GM21447 (cell line): ENCODE data around the gene USP22.
"Not testable (repeated sequence)": the region's sequence is repeated elsewhere in the genome, so short reads cannot be mapped to it uniquely, and the experiment has no call there.

Experiments
- ATAC-seq: cut with Tn5 transposase; IDR thresholded peaks from one replicate; pipeline ENCODE4 v1.9.1; 2021; ENCODE audit not compliant: unreplicated experiment

USP22 gene

DNA sequence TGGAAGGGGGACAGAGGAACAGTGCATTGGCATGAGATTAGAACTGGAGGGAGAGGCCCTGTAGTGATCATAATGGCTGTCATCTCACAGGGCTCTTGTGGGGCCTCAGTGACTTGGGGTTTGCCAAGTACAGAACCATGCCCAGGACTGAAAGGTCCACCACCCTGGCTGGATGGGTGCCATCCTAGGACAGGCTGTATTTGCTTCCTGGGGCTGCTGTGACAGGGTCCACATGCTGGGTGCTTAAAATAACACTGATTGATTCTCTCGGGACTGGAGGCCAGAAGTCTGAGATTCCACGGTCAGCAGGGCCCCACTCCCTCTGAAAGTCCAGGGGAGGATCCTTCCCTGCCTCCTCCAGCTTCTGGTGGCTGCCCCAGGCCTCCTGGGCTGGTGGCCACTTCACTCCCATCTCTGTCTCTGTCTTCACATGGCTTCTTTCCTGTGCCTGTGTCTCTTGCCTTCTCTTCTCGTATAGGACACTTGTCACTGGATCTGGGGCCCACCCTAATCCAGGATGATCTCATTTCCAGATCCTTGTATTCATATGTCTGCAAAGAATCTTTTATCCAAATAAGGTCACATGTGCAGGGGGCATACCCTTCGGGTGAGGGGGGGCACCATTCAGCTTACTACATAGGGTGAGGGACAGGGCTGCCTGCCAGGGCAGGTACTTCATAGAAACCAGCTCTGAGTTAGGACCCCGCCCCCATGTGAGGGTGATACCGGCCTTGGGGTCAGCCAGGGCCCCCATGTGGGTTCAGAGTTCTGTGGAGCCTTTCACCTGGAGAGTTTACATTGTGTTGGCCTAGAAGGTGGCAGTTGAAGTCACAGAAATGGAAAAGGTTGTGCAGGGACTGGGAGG, 52.6 kb downstream of the USP22 start:
- no peak for ATAC-seq

GRCh38 chr17:20989481-20989880, 53.3 kb downstream of the USP22 start:
- ATAC-seq: no peak

DNA sequence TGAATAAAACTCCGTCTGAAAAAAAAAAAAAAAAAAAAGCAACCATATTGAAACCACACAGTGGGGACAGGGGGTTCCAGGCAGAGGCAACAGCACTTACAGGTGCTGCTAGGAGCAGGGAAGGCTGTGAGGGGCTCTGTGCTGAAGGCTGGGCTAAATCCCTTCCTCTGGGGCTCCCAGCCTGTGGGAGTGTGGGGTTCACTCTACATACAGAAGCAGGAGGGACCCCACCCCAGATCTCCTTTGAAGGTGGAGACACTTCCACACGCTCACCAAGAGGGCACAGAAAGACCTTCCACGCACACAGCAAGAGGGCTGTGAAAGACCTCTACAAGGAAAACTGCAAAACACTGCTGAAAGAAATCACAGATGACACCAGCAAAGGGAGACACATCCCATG, 53.9 kb downstream of the USP22 start:
- ATAC-seq: no peak

GRCh38 chr17:20988001-20988636, 54.7 kb downstream of the USP22 start:
- no peak for ATAC-seq

DNA sequence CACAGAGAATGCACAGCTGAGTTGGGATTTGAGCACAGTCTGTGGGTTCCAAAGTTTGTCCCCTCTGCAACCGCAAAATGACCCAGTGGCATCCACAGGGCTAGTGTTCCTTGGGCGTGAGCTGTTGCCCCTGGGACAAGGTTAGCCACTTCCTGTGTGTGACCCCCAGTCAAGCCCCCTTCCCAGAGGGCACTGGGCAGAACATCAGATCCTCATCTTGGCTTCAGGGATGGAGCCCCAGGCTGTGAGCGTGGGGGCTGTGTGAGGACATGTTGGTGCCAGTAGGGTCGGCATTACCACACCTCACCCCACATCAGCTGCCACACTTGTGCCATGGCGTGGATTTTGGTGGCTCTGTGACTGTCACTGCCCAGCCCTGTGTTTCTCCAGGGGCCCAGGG, 55.3 kb downstream of the USP22 start:
- no peak for ATAC-seq

GRCh38 chr17:20986767-20987510, 55.9 kb downstream of the USP22 start:
- ATAC-seq: no peak

GRCh38 chr17:20983359-20983637, 59.5 kb downstream of the USP22 start:
- no peak for ATAC-seq

DNA sequence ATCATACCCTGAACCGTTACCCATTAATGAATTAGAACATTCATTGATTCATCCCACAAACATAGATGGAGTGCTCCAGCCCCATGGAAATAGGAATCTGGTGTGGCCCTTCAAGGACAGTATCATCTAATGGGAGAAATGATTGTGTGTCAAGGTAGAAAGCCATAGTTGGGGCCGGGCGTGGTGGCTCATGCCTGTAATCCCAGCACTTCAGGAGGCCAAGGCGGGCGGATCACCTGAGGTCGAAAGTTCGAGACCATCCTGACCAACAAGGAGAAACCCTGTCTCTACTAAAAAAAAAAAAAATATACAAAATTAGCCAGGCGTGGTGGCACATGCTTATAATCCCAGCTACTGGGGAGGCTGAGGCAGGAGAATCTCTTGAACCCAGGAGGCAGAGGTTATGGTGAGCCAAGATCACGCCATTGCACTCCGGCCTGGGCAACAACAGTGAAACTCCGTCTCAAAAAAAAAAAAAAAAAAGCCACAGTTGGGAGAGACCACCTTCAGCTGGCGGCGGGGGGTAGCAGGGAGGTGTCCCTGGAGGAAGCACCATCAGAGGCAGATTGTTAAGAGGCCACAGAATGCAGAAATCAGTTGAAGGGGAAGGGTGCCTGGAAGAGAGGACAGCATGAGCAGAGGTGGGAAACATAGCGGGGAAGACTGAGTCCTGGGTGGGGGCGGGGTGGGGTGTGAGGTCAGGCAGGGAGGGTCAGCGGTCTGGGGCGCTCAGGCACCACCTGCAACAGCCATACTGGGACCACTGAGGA, 60.0 kb downstream of the USP22 start:
- ATAC-seq: no peak

DNA sequence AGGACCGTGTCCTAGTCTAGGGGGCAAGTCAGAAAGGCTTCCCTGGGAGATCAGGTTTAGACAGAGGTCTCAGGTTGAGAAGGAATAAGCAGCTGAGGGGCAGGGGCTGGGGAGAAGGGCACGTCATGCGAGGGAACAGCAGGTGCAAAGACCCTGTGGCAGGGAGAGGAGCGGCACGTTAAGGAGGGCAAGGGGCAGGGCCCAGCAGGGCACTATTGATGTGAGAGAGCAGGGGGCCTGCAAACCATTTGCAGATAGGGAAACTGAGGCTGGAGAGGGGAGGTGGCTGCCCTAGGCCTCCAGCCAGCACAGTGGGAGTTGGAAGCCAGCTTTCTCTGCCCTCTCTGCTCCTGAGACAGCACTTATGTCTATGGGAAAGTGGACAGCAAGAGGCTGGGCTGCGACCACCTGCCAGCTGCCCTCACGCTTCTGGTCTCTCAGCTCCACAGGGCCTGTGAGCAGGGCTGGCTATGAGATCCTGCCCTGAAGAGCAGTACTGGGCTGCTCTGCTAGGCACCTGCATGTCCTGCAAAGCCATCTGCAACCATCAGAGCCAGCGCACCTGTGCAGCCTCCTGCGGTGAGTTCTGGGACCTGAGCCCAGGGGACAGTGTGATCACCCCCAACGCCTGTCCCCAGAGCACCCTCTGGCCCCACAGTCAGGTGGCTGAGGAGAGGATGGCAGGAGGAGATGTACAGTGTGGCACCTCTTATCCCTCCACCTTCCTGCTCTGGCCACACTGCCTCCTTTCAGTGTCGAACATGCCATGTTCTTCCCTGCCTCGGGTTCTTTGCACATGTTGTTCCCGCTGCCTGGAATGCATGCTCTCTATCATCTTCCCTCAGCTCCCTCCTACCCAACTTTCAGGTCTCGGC, 61.5 kb downstream of the USP22 start:
- ATAC-seq: no peak

DNA sequence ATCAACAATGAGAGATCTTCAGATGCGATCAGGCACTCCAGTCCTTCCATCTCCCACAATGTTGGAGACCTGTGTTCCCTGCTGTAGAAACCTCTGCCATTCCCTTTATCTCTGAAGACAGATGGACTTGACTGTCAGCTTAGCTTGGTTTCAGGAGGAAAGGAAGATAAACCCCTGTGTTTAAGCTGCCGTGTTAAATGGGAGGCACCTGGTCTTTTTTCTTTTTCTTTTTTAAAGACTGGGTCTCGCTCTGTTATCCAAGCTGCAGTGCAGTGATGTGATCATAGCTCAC, 63.1 kb downstream of the USP22 start:
- no peak for ATAC-seq

DNA sequence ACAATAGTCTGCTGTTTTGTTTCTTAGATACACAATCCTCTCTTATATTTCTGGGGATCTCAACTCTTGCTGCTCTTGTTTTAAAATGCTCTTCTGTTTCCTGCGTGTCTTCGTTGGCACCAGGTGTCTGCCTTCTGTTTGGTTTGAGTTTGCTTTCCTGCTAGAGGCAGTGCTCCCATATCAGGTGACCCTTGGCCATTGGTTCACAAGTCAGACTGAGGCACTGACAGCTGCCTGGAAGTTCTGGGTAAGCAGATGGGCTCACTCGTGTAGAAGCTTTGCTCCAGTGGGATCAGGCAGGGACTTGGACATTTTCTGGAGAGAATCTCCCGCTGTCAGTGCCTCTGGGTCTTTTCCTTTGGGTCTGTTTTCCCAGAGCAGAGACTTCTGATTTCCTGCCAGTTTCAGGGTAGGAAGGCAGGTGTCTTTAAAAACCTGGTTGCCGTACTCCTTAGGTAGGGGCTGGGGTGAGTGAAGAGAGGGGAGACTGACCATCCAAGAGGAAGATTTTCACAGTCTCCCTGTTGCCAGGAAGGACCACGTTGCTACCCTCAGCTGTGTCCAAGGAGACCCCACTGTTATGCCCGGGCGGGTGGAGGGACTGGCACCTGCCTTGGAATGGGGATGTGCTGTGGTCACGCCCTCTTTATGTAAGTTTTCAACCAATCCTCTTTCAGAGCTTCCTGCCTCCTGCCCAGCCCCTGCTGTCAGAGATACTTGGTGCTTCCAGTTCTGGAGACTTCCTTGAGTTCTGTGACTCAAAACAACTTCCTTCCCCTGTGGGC, 63.6 kb downstream of the USP22 start:
- ATAC-seq: not testable (repeated sequence)

- ATAC-seq: not testable (repeated sequence)
These were observed 65.1 kb downstream of the USP22 start for GRCh38 chr17:20977609-20978253.

- no peak for ATAC-seq
These were observed 67.2 kb downstream of the USP22 start for GRCh38 chr17:20975566-20975965.

GRCh38 chr17:20970329-20970728, 72.5 kb downstream of the USP22 start:
- ATAC-seq: no peak

DNA sequence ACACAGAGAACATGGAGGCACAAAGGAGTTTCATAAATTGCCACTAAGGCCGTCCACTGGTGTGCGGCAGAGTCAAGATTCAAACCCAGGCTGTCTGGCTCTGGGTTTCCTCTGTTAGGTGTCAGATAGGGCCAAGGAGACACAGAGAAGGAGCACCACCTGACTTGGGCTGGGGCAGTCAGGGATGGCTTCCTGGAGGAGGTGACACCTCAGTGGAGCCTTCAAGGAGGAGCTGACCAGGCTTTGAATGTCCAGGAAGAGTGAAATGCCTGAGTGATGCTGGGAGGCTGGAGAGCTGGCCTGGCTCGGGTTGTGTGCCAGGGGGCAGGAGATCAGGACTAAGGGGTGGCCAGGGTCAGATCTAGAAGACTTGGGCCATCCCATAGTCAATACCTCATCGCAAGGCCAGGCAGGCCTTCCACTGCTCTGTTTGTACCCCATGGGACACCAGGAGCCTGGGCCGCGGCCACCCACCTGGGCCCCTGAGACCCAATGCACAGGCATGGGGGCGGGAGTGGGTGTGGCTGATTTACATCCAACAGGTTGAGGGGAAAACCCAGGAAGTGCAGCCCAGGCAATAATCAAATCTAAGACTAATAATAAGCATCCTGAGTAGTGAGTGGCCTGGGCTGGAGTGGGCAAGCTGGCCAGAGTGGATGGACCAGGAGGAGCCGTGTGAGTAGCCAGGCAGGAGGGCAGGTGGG, 73.7 kb downstream of the USP22 start:
- ATAC-seq: no peak

- no peak for ATAC-seq
These were observed 75.0 kb downstream of the USP22 start for GRCh38 chr17:20967776-20968175.

DNA sequence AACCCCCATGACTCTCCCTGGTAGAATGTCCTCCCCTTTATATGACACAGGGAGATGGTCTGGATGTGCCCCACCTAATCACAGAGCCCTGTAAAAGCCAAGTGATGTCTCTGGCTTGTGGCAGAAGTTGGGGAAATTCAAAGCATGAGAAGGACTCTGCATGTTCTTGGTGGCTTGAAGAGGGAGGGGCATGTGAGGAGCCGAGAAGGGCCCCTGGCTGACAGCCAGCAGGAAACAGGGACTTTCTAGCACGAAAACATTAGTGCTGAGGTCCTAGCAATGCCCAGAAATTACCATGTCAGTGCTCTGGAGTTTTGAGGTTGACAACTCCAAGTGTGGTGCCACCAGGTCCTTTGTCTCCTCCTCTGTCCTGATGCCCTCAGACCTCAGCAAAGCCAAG, 75.9 kb downstream of the USP22 start:
- no peak for ATAC-seq

DNA sequence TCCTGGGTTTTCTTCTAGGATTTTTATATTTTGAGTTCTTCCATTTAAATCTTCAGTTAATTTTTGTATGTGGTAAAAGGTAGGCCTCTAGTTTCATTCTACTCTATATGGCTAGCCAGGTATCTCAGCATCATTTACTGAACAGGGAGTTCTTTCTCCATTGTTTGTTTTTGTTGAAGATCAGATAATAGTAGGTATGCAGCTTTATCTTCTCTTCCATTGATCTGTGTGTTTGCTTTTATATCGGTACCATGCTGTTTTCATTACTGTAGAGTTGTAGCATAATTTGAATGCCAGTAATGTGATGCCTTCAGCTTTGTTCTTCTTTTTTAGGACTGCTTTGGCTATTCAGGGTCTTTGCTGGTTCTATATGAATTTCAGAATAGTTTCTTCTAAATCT, 77.3 kb downstream of the USP22 start:
- ATAC-seq: no peak

GRCh38 chr17:20961586-20961985, 81.2 kb downstream of the USP22 start:
- no peak for ATAC-seq
